K562 (cell line): Measurements from ENCODE around the gene NCKIPSD. TPM values are rescaled to one million over a fixed set of nuclear protein-coding genes. Genes with fewer than 3 reads are reported as not detected.

Source experiments
- ETV5 ChIP-seq: sonication (generic); formaldehyde crosslinking; IDR thresholded peaks from 2 replicates; pipeline ENCODE4 v1.4.0; 2020; ENCODE audit warnings: low read depth, mild to moderate bottlenecking, missing genetic modification reagents
- HNRNPUL1 ChIP-seq: fragments of 200-400 bp; formaldehyde crosslinking; IDR thresholded peaks from 2 replicates; pipeline ENCODE4 v1.6.1; 2017; ENCODE audit warnings: low read length
- IFI16 ChIP-seq: fragments of 250-450 bp; sonication (Bioruptor Pico); IDR thresholded peaks from 2 replicates; pipeline ENCODE4 v2.1.2; 2022; ENCODE audit warnings: mild to moderate bottlenecking, inconsistent platforms
- KDM1A ChIP-seq, 2 experiments: fragments of 450-650 bp; IDR thresholded peaks; 2 replicates each; pipeline ENCODE4 v1.6.1; 2016; ENCODE audit warnings: mild to moderate bottlenecking in 2 of 2
- MNT ChIP-seq, 2 experiments: fragments of 450-650 bp; conservative IDR thresholded peaks; 2 replicates each; pipeline ENCODE4 v1.6.1; 2017; ENCODE audit warnings: mild to moderate bottlenecking in 2 of 2, moderate library complexity in 2 of 2
- MYC ChIP-seq, 2 experiments: fragments of 250-450 bp in 1 of 2; sonication (Bioruptor Pico) in 1 of 2; IDR thresholded peaks; 2 replicates each; pipeline versions ENCODE4 v1.5.1 to v1.6.1; 2012 to 2021; ENCODE audit warnings: low read depth in 2 of 2, borderline replicate concordance in 1 of 2, improper control_type of control experiment in 1 of 2, low read length in 1 of 2, mild to moderate bottlenecking in 1 of 2, moderate library complexity in 1 of 2
- NRF1 ChIP-seq, 2 experiments: fragments of 450-650 bp; IDR thresholded peaks in 1 of 2; conservative IDR thresholded peaks in 1 of 2; 2 replicates each; pipeline ENCODE4 v1.6.1; 2014; ENCODE audit warnings: mild to moderate bottlenecking in 2 of 2
- POLR2B ChIP-seq: fragments of 450-650 bp; IDR thresholded peaks from 2 replicates; pipeline ENCODE4 v1.6.1; 2018; ENCODE audit warnings: low read depth; ENCODE audit not compliant: partially characterized antibody
- RBFOX2 ChIP-seq: fragments of 200-400 bp; formaldehyde crosslinking; IDR thresholded peaks from 2 replicates; pipeline ENCODE4 v1.6.1; 2017; ENCODE audit warnings: low read depth, mild to moderate bottlenecking, low read length, moderate library complexity
- SMAD1 ChIP-seq: fragments of 150-350 bp; IDR thresholded peaks from 2 replicates; pipeline ENCODE4 v1.6.1; 2014; ENCODE audit warnings: low read length, low read depth; ENCODE audit not compliant: partially characterized antibody
- SP1 ChIP-seq: sonication (generic); formaldehyde crosslinking; IDR thresholded peaks from 2 replicates; pipeline ENCODE4 v1.8.1; 2022; ENCODE audit warnings: mild to moderate bottlenecking, missing genetic modification reagents
- THAP12 ChIP-seq: fragments of 250-450 bp; sonication (Bioruptor Pico); IDR thresholded peaks from 2 replicates; pipeline ENCODE4 v1.9.0; 2021; ENCODE audit warnings: mild to moderate bottlenecking, inconsistent platforms
- ZBTB9 ChIP-seq: fragments of 450-650 bp; formaldehyde crosslinking; IDR thresholded peaks from 2 replicates; pipeline ENCODE4 v1.4.0; 2020; ENCODE audit warnings: mild to moderate bottlenecking, moderate library complexity
- ZFP1 ChIP-seq: fragments of 450-650 bp; formaldehyde crosslinking; IDR thresholded peaks from 2 replicates; pipeline ENCODE4 v1.4.0; 2020; ENCODE audit warnings: mild to moderate bottlenecking, mixed read lengths
- ZNF133 ChIP-seq: fragments of 250-450 bp; sonication (Bioruptor Pico); IDR thresholded peaks from 2 replicates; pipeline ENCODE4 v1.4.0; 2020; ENCODE audit warnings: mild to moderate bottlenecking
- ZNF436 ChIP-seq: fragments of 250-450, 450-650 bp; sonication (Bioruptor Pico); formaldehyde crosslinking; IDR thresholded peaks from 2 replicates; pipeline ENCODE4 v1.7.0; 2020; ENCODE audit warnings: mild to moderate bottlenecking
- ZNF592 ChIP-seq: fragments of 450-650 bp; IDR thresholded peaks from 2 replicates; pipeline ENCODE4 v1.6.1; 2017; ENCODE audit warnings: antibody characterized with exemption, mild to moderate bottlenecking
- polyA plus RNA-seq, 8 experiments: library from polyadenylated mRNA; depleted of rRNA in 4 of 8; stranded (reverse) in 5 of 8; unstranded in 3 of 8; fragments of >200 nt; fragmentation: Nextera tagmentation in 2 of 8; fragmentation: Illumina TruSeq in 1 of 8; extraction: Ambion mirVana in 2 of 8; extraction: Trizol in 1 of 8; gene quantifications; 2 replicates each; pipeline versions ENCODE4 v1.2.1 to v1.2.3, GENCODE V29; 2011 to 2014; ENCODE audit warnings: inconsistent platforms in 1 of 8, missing spikeins in 1 of 8
- total RNA-seq, 7 experiments: library from RNA; depleted of rRNA in 6 of 7; stranded (reverse); fragments of >200 nt in 6 of 7; fragmentation: Illumina TruSeq in 2 of 7; extraction: Trizol in 2 of 7; gene quantifications; 2 replicates each; pipeline versions ENCODE4 v1.2.1 to v1.2.3, GENCODE V29; 2011 to 2021; ENCODE audit warnings: low replicate concordance in 1 of 7

NCKIPSD gene
- total and polyA plus RNA-seq, 9 of the 15 experiments (the other 6 are each of a cell fraction or from before 2014, with no cell fraction given), result 0.49 to 24.4 (median 12.3) TPM

GRCh38 chr3:48663489-48664312, 22.0 kb downstream of the NCKIPSD start (continued):
- TF ChIP-seq MNT (conservative IDR thresholded peaks at IDR 0.05) (peak; percentile 93 to 94), ZNF436 (CRISPR knock-in tag) (no peak), THAP12 (CRISPR knock-in tag) (no peak), POLR2B (peak; percentile 73), IFI16 (CRISPR knock-in tag) (no peak), ZNF592 (no peak), MYC (IDR thresholded peaks at IDR 0.05; ENCODE audit: low read depth, low read length) (peak; percentile 79), MYC (CRISPR knock-in tag; IDR thresholded peaks at IDR 0.05; ENCODE audit: borderline replicate concordance, low read depth) (peak; percentile 55; the same call in 1 of the 2 replicates), SP1 (CRISPR knock-in tag) (peak; percentile 82), KDM1A (IDR thresholded peaks at IDR 0.05) (peak in 1 of 2 experiments; percentile 49; a peak in 1 of 4 replicates), ZBTB9 (peak; percentile 53; the same call in 1 of the 2 replicates), ZFP1 (no peak), ZNF133 (CRISPR knock-in tag) (no peak), ETV5 (CRISPR knock-in tag) (peak; percentile 43; the same call in 1 of the 2 replicates), RBFOX2 (peak; percentile 86), SMAD1 (no peak), NRF1 (conservative IDR thresholded peaks at IDR 0.05 in 1 of 2, IDR thresholded peaks at IDR 0.05 in 1 of 2) (peak; percentile 80 to 82), HNRNPUL1 (no peak)
